GM18499 (cell line): ENCODE results near the gene ENPP3.
"Not testable (repeated sequence)": the region's sequence is repeated elsewhere in the genome, so short reads cannot be mapped to it uniquely, and the experiment has no call there.

Source experiments
- ATAC-seq: cut with Tn5 transposase; IDR thresholded peaks from one replicate; pipeline ENCODE4 v1.9.1; 2021; ENCODE audit warnings: moderate number of reproducible peaks; ENCODE audit not compliant: insufficient read depth, unreplicated experiment

Gene ENPP3

DNA sequence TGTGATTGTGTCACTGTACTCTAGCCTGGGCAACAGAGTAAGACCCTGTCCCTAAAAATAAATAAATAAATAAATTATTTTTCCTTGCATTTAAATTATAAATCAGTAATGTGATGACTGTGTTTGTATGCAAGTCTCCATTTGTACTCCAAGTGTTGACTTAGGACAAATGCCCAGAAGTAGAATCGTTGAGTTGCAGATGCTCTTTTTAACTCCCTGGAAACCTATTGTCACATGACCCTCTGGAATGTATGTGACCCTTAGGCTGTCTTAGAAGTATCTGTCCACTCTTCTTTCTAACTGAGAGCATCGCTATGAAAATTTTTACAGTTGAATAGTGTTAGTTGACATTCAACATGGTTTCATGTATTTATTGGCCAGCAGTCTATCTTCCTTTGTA, 45.3 kb downstream of the ENPP3 start:
- no peak for ATAC-seq

DNA sequence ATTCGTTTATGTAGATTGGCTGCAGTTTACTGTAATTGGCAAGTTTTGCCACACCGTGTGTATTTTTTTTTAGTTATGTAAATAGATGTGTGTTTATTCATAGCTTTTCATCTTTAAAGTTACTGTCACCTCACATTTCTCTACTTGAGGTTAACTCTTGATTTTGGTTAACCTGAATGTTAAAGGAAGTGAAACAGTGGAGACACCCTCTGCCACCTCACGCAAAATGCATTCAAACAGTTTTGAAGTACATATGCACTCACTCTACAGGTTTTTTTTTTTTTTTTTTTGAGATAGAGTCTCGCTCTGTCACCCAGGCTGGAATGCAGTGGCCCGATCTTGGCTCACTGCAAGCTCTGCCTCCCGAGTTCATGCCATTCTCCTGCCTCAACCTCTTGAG, 46.4 kb downstream of the ENPP3 start:
- ATAC-seq, result peak; percentile 61

DNA sequence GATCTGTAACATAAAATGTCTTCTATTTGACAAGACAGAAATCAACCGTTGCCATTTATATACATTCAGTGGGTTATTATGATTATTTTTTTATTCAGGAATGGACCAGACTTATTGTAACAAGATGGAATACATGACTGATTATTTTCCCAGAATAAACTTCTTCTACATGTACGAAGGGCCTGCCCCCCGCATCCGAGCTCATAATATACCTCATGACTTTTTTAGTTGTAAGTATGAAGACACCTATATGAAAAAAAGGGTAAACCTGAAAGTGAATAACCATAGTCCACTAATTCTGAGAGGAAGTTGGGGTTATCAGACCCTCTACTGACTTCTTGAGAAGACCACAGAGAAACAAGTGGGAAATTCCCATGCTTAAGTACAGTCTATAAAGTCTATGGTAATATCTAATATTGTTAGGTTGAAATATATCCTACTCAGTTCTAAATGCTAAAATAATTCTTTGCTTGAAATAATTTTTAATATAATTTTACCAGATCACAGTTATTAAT, 48.2 kb downstream of the ENPP3 start:
- ATAC-seq, result peak; percentile 67

DNA sequence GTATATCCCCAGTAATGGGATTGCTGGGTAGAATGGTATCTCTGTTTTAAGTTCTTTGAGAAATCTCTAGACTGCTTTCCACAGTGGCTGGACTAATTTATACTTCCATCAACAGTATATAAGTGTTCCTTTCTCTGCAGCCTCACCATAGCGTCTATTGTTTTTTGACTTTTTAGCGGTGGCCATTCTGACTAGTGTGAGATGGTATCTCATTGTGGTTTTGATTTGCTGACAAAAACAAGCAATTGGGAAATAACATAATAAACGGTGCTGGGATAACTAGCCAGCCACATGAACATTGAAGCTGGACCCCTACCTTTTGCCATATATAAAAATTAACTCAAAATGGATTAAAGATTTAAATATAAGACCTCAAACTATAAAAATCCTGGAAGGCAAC, 49.9 kb downstream of the ENPP3 start:
- ATAC-seq, result no peak

DNA sequence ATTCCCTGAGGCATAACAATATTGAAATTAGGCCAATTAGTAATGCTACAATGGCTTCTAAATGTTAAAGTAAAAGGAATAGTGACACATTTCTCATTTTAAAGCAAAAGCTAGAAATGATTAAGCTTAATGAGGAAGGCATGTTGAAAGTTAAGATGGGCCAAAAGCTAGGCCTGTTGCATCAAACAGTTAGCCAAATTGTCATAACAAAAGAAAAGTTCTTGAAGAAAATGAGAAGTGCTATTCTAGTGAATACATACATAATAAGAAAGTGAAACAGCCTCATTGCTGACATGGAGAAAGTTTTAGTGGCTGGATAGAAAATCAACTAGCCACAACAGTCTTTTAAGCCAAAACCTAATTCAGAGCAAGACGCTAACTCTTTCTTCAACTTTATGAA, 51.2 kb downstream of the ENPP3 start:
- ATAC-seq, result peak; percentile 53

DNA sequence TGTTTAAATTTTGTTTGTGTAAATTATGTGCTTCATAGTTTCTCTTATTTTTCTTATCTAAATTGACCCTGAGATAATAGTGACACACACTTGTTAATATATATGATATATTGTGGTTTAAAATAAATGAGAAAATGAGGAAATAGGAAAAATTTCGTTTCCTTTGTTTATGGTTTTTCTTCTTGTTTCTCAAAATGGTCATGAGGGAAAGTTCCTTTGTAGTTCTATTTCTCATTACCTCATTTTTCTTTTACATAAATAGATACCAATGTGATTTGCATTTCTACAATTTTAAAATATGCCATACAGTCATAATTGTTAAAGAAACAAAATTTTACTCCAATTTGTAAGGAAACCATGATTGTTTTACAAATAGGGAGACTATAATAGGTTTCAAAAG, 54.9 kb downstream of the ENPP3 start:
- no peak for ATAC-seq

DNA sequence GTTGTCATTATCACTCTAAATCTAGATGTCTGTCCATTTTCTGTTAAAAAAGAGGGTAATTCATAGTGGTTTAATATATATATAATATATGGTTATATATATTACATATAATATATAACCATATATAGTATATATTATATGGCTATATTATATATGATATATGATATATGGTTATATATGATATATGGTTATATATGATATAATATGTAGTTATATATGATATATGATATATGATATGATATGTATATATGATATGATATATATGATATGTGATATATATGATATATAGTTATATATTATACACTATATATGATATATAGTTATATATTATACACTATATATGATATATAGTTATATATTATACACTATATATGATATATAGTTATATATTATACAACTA, 55.5 kb downstream of the ENPP3 start:
- no peak for ATAC-seq

DNA sequence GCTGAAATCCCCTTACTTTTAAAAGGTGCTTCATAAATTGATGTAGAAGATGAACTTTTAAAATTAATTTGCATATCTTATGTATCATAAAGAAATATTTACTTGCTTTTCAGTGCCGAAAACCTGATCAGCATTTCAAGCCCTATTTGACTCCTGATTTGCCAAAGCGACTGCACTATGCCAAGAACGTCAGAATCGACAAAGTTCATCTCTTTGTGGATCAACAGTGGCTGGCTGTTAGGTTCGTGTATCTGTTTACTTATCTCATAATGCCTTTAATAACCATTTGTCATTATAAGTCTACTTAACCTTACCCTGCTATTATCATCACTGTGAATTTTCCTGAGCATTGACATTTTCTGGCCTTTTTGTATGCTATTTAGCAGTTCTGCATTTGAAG, 56.3 kb downstream of the ENPP3 start:
- ATAC-seq, result no peak

DNA sequence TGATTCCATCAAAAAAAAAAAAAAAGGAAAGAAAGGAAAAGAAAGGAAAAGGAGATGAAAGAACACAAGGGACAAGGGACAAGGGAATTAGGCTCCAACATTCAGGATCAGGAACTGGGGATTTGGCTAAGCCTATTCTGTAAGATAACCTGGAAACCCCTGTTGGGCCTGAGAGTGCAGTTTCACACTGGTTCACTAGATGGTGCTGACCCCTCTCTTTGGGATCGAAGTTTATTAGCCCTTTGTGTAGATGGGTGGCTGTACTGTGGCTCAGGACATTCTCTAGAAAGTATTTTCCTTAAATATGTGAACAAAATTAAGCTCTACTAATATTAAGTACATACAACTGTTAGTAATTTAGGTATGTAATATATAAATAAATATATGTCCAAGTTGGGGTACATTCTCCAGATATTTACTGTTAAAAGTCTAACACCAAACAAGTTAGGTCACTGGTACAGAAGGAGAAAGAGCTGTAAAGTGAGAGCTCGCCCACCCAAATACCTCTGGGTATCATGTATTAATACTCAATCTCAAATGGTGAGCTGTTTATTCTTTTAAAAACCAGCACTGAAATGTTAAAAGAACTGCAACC, 57.8 kb downstream of the ENPP3 start:
- peak; percentile 69 for ATAC-seq

DNA sequence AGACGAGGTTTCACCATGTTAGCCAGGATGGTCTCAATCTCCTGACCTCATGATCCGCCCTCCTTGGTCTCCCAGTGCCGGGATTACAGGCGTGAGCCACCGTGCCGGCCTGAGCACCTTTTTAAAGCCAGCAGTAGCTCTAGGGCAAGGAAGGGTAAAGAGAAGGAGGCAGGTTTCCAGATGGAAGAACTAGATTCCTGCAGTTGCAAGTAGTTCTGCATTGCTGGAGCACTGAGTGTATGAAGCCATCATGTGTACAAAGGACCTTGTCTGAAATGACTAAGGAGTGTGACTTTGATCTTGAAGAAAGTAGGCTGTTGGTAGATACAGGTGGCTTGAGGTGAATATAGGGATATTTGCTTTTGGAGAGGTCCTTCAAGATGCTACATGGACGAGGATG, 59.9 kb downstream of the ENPP3 start:
- no peak for ATAC-seq

DNA sequence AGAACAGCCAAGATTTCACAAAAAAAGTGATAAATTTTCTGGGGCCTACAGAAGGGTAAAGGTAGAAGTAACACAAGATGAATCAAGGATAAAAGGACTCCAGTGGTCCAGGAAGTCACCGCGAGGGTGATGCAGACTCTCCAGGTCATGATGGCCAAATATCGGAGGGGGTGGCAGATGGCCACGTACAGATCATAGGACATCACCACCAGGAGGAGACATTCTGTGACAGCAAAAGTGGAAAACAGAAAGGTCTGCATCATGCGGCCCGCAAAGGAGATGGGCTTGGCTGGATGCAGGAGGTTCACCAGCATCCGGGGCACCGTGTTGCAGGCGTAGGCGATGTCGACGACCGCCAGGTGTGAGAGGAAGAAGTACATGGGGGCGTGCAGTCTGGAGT, 63.7 kb downstream of the ENPP3 start:
- ATAC-seq, result not testable (repeated sequence)

DNA sequence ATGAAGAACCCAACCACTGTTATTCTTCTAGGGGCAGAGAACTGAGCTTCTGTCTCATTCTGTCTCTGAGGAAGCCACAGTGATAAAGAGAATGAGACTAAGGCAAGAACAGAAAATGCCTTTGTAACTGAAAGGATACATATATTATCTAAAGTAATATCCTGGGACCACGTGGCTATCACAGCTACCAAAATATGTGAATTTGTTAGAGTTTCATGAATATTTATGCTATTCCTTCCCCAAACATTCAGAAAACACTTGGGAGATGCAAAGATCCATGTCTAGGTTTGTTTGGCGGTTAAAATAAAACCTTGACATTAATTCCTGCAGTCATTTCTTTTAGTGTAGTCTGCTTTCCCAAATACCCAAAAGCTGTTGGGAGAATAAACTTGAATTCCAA, 66.8 kb downstream of the ENPP3 start:
- not testable (repeated sequence) for ATAC-seq

DNA sequence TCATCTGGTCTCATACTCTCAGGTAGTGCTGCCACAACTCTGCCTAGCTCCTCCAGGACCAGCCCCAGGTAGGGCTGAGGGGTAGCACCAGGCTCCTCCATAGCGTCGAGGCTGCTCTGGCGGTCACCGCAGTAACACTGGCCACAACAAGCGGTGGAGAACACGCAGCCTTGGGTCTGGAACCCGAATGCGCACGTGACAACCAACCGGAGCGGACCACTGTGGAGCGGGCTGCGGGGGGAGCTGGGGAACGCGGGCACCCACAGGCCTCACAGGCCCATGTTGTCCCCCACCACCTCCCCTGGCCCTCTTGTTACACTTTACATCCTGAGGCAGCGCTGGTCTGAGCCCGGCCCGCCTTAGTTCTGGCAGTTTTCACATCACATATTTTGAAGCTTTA, 73.8 kb downstream of the ENPP3 start, which contains the start of gene CTAGE9:
CTAGE9 (minus strand) TSS at position 101 of the 400 bp plus-strand sequence; CDS start at position 101, 0 bp downstream.
- not testable (repeated sequence) for ATAC-seq

DNA sequence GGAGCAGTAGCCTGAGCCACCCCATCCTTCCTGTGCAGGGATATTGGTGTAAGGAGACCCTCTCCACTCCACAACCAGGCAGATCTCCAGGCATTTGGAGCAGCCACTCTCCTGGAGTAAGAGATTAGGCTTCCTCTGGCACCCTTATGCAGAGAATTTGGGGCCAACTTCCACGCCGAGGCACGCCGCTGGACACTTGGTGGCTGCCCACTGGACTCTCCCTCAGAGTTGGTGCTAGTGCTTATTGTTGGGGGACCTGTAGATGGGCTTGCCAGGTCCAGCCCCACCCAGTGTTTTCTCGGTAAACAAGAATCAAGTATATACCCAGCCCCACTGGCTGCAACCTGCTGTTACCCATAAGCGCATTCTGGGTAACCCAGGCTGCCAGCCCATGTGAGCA, 78.5 kb downstream of the ENPP3 start:
- ATAC-seq, result not testable (repeated sequence)

DNA sequence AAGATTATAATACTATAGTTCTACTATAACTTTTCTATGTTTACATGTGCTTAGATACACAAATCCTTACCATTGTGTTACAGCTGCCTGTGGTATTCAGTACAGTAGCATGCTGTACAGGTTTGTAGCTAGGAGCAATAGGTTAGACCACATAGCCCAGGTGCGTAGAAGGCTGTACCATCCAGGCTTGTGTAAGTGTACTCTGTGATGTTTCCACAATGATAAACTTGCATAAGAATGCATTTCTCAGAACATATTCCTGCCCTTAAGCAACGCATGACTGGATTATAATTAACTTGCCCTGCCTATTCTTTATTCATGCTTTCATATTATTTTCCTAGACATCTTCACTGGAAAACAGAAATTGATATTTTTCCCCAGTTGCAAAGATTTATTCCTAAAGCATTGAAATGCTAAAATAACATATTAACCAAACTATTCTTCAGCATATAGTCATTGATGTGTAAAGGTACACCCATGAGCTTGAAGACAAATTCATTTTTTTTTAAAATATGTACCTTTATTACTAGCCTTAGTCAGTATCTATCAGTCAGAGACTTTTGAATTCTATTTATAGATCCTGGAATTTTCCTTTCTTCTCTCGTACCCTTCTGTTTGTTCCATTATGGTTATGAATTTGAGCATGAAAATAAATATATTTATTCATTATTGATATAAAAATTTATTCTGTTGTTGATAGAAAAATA, 80.9 kb downstream of the ENPP3 start:
- no peak for ATAC-seq

DNA sequence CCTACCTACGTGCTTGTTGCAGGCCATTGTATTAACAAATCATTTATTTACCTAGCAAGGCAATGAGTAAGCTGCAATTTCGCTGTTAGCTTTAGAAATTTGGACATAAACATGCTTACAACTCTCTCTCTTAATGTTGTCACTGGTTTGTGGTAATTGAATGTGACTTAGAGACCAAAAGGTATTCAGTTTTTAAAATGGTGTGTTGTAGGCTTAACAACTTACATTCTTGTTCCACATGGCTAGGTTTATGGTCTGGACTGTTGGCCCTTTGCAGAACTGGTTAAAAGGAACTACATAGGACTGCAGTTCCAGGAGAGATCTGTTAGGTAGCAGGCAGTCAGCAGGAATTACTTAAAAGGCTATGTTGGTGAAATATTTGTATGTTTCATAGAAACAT, 84.1 kb downstream of the ENPP3 start:
- no peak for ATAC-seq

DNA sequence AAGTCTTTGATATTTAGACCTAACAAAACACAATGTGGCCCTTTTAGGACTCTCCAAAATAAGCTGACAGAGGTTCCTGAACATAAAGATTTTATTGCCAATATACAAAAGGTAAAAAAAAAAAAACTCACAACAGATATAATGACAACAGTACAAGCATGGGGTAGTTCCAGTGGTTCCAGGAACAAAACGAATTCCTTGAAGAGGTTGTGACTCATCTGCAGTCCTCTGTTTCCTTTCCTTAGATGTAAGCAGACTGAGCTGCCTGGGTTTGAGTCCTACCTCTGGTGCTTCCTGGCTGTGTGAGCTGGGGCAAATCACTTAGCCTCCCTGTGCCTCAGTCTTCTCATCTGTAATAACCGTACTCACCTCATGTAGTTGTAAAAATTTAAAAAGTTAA, 87.0 kb downstream of the ENPP3 start:
- no peak for ATAC-seq

DNA sequence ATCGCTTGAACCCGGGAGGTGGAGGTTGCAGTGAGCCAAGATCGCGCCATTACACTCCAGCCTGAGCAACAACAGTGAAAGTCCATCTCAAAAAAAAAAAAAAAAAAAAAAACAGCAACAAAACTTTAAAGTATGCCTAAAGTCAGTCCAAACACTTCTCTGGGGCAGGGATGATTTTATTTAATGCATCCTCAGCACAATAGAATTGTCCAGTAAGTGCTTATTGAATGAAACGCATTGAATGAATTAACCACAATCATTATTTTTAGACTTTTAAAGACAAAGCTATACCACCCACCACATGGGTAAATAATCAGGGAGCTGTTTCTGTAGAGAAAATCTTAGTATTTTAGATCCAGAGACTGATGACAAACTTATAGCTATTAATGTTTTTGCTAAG, 90.4 kb downstream of the ENPP3 start:
- no peak for ATAC-seq

DNA sequence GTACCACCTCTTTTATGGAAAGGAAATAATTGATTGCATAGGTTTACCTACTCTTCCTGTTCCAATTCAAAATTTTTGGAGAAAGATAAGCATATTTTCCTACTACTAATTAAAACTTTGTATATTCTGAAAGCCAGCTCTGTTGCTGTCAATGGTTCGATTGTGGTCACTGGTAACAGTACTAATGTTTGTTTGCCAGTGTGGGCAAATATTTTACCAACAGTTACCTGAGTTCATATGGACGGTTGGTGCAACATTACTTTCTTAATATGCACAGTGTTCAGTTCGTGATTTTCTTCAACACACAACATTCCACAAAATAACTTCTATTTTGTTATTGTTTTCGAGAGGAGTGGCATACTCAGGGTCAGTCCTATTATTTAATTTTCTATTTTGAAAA, 90.8 kb downstream of the ENPP3 start:
- ATAC-seq, result no peak

DNA sequence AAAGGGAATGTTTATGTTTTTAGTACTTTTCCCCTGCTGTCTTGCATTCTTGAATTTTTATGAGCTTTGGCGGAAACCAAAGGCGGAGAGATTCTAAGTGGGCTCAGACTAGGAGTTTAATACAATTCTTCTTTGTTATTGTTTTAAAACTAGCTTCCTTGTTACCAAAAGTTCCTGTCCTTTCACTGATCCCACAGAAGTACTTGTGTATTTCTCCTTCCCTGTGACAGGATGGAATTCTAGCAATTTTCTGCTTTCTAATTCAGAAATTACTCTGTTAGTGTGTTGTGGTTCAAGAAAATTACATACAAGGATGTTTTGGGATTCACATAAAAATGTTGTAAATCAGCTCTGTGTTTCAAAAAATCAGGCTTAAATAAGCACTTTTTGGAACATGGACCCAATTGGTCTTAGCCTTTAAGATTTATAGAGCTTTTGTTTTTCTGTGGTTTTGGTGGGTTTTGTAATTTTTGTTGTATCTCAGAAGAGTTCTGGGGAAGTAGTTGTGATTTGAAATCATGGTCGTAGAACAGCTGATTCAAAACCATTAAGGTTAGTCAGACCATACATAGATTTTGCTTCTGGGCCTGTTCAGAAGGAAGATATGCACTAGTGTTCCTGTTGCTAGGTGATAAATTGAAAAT, 91.3 kb downstream of the ENPP3 start:
- no peak for ATAC-seq

DNA sequence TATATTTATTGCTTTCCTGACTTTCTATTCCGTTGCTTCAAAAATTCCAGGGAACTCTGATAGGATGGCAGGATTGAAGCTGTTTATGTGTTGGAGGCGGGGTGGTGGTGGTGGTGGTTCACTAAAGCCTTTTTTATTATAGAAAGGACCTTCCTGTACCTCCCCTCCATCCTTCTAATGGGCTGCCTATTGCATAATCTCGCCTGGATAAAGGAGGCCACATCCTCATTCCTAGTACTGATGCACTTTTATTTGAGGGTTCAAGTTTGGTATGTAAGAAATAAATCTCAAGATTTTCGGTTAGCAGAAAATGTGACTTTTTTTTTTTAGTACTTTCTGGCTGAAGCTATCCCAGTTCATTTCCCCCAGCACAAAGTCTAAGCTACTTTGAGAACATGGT, 92.4 kb downstream of the ENPP3 start:
- no peak for ATAC-seq
